NCI-H1694 treated with DMSO at 0.1 percent for 48 hours (cell line): Measurements from ENCODE around the gene WLS.
A peak's percentile ranks its signal among the peaks of the same experiment; 100 is the strongest.
"Not testable (repeated sequence)": the region's sequence is repeated elsewhere in the genome, so short reads cannot be mapped to it uniquely, and the experiment has no call there.

Experiments used
- DNase-seq: peaks from one replicate; lab custom pipeline; 2025; lab: John Stamatoyannopoulos, UW

Gene WLS

DNA sequence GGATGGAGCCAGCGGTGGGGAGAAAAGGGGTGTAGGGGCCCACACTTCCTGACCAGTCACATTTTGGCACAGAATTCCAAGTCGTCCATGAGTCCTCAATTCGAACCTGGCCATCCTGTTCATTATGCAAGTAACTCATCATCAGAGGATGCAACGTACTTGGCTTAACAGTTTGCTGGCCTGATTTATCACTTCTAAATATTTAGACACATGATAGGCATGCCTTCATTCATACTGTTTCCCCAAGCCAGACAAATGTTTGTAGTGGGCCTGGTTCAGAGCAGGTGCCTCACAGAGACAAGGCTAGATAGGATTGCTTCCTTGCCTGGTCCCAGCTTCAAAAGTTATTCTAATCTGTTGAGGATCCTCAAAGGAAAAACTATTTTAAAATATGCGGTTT lies 66.7 kb downstream of the WLS start:
- no peak for DNase-seq

- DNase-seq, result no peak
Measured at GRCh38 chr1:68164918-68165317, 67.4 kb downstream of the WLS start.

- no peak for DNase-seq
Measured at GRCh38 chr1:68163220-68163619, 69.1 kb downstream of the WLS start.

DNA sequence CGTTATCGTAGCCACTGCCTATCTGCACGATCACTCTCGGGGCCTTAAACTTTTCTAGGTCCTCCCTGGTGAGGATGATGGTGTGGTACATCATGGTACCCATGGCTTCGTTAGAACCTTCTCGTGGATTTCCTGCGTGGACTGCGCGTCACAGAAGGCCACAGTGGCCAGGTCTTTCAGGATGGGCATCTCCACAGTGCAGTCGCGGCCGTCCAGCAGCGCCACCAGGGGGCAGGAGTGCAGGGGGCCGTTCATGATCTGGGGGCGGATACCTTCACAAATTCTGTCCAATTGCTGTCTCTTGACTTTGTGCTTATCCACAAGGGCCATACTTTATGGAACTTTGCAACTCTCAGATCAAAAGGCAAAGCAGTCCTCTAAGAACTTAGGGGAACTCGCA lies 69.6 kb downstream of the WLS start:
- no peak for DNase-seq

- DNase-seq, result not testable (repeated sequence)
Measured at GRCh38 chr1:68161672-68162071, 70.7 kb downstream of the WLS start.

DNA sequence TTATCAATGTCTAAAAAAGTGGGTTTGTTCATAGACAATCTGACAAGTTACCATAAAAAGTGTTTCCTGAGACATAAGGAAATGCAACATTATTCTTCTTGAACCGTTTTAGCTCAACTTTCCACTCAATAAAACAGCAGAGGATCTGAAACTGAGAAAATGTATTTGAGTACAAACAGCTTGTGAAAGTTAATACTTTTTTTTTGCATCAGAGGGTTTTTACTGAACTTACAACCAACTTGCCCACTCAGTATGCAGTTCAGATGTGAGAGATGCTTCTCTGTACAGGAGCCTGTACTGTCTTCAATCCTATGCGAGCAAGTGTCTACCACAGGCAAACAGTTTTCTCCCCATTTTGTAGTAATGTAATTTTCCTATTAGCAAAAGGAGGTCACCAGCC lies 71.4 kb downstream of the WLS start:
- not testable (repeated sequence) for DNase-seq

GRCh38 chr1:68160021-68160420 lies 72.3 kb downstream of the WLS start:
- no peak for DNase-seq

DNA sequence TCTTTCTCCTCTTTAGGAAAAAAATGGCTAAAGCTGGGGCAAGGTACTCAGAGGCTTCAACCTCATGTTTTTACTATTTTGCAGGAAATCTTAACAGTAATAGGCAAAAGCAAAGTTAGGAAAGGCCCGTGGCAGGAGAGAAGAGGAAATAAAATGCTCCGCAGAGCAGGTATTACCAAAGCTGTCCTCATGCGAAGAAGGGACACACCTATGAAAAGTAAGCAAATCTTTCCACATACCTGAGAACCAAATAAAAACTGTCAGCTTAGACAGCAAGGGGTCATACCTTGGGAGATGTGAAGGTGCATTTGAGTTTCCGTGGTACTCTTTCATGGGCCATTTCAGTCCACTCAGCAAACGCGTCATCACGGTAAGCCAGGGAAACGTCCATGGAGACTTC lies 73.5 kb downstream of the WLS start:
- DNase-seq, result no peak

DNA sequence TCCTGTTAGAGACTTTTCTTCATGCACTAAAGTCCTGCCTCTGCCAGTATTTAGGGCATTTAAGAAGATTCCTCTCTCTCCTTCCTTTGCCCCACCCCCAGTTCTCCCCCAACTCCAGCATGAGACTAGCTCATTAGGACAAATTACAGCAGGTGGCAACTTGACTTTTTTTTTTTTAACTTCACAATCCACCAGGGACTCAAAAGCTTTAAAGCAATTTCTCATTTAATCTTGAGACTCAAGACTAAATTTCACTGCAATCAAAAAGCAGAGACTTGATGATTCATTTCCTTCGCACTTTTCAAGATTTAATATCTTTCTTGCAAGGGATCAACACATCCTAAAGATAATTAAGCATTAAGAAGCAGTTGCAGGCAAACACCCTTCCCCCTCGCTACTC lies 74.9 kb downstream of the WLS start:
- no peak for DNase-seq

DNA sequence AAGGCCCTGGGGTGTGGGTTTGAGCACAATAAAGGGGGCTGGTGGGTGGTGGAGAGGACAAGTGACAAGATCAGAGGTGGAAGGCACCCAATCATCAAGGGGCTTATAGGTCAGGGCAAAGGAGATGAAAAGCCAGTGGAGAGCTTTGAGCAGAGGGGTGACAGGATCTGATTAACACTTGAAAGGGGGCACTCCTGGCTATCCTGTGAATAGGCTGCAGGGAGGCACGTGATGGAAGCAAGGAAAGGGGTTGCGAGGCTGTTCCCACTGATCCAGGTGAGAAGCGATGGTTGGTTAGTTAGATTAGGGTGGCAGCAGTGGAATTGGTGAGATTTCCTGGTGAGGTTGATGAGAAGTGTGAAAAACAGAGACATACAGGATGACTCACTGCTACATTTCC lies 80.6 kb downstream of the WLS start:
- DNase-seq, result no peak

GRCh38 chr1:68149907-68150306 lies 82.4 kb downstream of the WLS start:
- DNase-seq, result peak; percentile 80

GRCh38 chr1:68149110-68149798 lies 83.1 kb downstream of the WLS start:
- DNase-seq, result no peak

DNA sequence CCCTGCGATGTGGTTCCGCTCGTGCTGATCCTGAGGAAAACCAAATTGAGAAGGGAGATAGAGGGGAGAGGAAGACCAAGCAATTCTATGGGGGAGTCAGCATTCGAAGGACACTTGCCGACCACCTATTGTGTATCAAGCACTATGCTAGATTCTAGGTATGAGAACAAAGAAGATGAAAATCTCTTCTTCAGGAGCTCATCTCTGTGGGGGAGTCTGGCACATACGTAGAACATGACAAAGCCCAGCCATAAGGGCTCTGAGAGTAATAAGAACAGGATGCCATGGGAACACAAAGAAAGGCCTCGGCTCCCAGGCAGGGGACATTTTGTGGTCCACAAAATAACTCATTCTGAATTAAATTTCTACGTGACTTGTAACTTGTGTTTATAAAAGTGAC lies 83.7 kb downstream of the WLS start:
- DNase-seq, result no peak

GRCh38 chr1:68147534-68148171 lies 84.7 kb downstream of the WLS start:
- DNase-seq, result no peak

DNA sequence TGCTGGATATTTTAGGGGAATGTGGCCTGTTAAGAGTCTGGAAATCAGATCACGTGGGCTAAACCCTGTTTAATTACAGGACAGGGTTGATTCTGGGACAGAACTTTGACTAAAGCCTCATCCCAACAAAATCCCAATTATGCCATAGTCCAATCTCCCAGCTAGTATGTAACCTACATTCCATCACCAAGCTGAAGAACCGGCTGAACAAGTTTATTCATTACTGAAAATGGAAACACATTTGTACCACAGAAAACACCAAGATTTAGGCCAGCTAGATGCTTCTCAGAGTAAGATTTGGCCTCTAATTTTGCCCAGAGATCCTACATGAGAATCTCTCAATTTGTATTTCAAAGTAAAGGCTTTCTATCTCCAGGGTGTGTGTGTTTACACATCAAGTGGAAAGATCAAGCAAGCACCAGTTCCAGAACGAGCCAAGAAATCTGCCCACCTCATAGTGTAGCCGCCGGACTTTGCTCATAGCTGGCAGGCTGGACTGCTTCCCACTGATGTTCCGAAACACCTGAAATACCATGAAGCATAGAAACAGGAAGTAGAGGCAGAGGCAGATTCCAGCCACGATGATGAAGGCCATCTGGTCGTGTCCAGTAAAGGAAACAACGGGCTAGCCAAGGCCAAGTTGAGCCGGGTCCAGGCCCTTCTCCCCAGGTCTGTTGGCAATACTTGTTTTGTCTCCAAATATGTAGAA lies 86.8 kb downstream of the WLS start:
- no peak for DNase-seq

DNA sequence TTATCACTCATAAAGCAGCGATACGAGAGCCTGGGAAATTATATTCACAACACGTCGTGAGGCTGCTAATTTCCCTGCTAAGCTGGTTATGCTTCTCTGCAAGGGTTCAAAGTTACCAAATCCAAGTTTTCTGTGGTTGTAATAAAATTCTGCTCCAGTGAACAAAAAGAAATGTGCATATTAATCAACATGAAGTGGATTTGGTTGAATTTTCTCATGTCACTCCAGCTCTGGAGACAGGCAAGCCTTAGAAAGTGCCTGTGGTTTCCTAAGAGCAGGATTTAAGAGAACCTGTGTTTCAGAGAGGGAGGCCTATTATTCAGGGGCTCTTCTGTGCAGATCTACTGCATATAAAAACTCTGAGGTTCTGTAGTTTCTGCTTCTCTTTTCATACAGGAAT lies 87.5 kb downstream of the WLS start:
- no peak for DNase-seq

DNA sequence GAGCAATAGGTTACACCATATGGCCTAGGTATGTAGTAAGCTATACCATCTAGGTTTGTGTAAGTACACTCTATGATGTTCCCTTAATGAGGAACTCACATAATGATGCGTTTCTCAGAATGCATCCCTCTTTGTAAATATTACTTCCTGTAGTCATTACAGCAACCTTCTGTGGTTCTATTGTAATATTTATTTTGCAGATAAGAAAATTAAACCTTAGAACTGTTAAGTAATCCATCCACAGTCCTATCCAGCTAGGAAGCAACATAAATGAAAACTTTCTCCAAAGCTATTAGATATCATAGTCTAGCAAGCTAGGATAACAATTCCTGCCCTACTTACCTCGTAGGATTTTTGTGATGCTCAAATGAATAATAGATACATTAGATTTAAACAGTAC lies 88.7 kb downstream of the WLS start:
- no peak for DNase-seq

GRCh38 chr1:68142461-68142860 lies 89.9 kb downstream of the WLS start:
- DNase-seq, result no peak

DNA sequence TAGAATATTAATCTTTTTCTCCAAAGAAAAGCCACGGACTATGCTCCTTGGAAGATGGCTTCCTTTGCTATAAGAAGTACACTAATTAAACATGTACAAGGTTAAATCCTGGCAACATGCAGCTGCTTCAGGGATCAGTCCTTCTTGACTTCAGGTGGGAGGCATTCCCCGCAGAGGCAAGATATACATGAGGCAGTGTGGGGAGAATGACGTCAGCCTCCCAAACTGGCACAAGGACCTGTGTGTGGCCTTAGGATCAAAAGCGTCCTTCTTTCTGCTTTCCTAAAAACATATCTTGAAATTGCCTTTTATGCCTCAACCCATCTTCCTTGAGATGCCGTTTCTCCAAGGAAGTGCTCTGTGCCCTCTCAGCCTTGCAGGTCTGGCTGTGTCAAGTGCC lies 90.3 kb downstream of the WLS start:
- no peak for DNase-seq

GRCh38 chr1:68141071-68142021 lies 91.0 kb downstream of the WLS start:
- DNase-seq, result no peak

GRCh38 chr1:68140536-68140935 lies 91.8 kb downstream of the WLS start:
- no peak for DNase-seq

- DNase-seq, result no peak
Measured at GRCh38 chr1:68136187-68136586, 96.1 kb downstream of the WLS start.
